Right lobe of liver (tissue), 4 donors: ENCODE data around the gene RGS6.

Experiments
- POLR2A ChIP-seq: fragments of 450-650 bp; IDR thresholded peaks from one replicate; pipeline ENCODE4 v1.6.1; 2017; ENCODE audit warnings: antibody characterized with exemption, mild to moderate bottlenecking
- TF ChIP-seq, protein P1 (sequence below), 4 donors: fragments of 200-600 bp in 3 of 4; fragments of 450-650 bp in 1 of 4; IDR thresholded peaks; one replicate each; pipeline versions ENCODE4 v1.5.1 to v1.8.0; 2016 to 2022; ENCODE audit warnings: antibody characterized with exemption in 4 of 4, mild to moderate bottlenecking in 2 of 4
- donor health status: DM: no; HTN: no; CAD: no.
- donor health status: DM: no; HTN: no; CAD: no.
- donor health status: DM: no; HTN: yes; CAD: no.

DNA sequence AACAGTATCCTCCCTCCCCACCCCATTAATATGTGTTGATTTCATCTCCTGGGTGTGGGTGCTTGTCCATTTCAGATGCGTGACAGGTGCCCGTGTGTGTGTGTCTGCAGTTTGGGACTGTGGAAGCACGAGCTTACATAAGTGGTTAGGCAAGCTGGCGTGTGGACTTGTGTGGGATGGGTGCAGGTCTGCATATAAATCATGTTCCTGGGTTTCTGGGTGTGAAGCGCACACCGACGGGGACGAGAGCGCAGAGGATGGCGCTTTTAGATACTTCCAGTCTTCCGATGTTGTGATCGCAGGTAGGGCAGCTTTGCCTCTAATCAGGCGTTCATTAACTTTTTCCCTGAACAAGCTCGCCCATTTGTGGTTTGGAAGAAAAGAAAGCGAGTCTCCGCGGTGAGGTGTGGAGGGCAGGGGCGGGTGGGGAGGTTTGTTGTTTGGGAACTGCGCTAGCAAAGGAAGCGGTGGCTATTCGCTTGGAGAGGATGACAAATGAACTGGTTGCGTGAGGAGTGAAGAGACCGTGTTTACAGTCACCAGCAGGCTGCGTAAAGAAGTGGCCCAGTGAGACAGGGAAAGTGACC is 865 bp downstream of the RGS6 start:
- TF ChIP-seq, protein P1, sequence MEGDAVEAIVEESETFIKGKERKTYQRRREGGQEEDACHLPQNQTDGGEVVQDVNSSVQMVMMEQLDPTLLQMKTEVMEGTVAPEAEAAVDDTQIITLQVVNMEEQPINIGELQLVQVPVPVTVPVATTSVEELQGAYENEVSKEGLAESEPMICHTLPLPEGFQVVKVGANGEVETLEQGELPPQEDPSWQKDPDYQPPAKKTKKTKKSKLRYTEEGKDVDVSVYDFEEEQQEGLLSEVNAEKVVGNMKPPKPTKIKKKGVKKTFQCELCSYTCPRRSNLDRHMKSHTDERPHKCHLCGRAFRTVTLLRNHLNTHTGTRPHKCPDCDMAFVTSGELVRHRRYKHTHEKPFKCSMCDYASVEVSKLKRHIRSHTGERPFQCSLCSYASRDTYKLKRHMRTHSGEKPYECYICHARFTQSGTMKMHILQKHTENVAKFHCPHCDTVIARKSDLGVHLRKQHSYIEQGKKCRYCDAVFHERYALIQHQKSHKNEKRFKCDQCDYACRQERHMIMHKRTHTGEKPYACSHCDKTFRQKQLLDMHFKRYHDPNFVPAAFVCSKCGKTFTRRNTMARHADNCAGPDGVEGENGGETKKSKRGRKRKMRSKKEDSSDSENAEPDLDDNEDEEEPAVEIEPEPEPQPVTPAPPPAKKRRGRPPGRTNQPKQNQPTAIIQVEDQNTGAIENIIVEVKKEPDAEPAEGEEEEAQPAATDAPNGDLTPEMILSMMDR (IDR thresholded peaks at IDR 0.05), result no peak
- no peak for TF ChIP-seq POLR2A
